ENCODE data around the gene PEAR1.

DNA sequence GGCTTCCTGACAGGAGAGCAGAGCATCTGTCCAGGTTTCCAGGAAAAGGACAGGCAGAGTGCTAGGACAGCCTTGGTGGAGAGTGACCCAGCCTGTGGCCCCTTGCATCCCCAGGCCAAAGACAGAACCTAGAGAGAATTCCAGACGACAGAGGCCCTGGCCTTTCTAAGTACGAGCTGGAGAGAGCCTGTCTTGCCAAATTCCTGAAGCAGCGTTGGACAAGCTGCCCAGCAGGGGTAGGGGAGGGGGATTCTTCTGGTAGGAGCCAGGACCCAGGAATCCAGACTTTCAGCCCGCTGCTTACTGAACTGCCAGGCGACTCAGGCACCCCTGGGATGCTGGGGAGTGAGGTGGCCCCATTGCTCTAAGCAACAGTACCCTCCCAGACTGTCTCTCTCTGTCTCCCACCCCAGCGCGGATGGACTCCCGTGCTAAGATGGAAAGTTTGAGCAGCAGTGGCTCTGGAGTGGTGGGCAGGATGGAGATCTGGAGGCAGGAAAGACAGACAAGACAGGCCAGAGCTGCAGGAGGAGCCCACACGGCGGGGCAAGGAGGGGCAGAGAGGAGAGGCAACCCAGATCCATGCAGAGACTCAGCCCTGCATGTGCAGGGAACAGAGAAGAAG lies 8.8 kb upstream of the PEAR1 start:
- TF ChIP-seq POLR2AphosphoS5 (IDR thresholded peaks at IDR 0.05; ENCODE audit: insufficient read depth in 1 of 2, low read depth in 1 of 2) (no peak), CTCF (IDR thresholded peaks at IDR 0.05) (no peak), POLR2A (IDR thresholded peaks at IDR 0.05) (no peak)
